Skeletal muscle tissue (tissue), 4 donors: ENCODE results near the gene ARHGAP26. TPM values are rescaled to one million over a fixed set of nuclear protein-coding genes. Genes with fewer than 3 reads are reported as not detected.
A peak's percentile ranks its signal among the peaks of the same experiment; 100 is the strongest.

ENCODE experiments used
- H3K27ac ChIP-seq: one replicate; pipeline ENCODE4 v1.7.0; 2013; ENCODE audit warnings: mild to moderate bottlenecking, low read depth, low read length, inconsistent platforms
- H3K27me3 ChIP-seq, 3 donors: one replicate each; pipeline ENCODE4 v1.7.0; 2013; ENCODE audit warnings: low read length in 3 of 3; ENCODE audit not compliant: control insufficient read depth in 3 of 3, insufficient read depth in 3 of 3
- H3K36me3 ChIP-seq, 3 donors: one replicate each; pipeline ENCODE4 v1.7.0; 2013; ENCODE audit warnings: low read length in 3 of 3; ENCODE audit not compliant: control insufficient read depth in 3 of 3, insufficient read depth in 3 of 3
- H3K4me1 ChIP-seq, 3 donors: one replicate each; pipeline ENCODE4 v1.7.0; 2013; ENCODE audit warnings: low read length in 3 of 3, mild to moderate bottlenecking in 3 of 3; ENCODE audit not compliant: control insufficient read depth in 3 of 3, insufficient read depth in 3 of 3
- H3K4me3 ChIP-seq, 3 donors: one replicate each; pipeline ENCODE4 v1.7.0; 2013; ENCODE audit warnings: low read length in 3 of 3
- H3K9ac ChIP-seq, 3 donors: one replicate each; pipeline ENCODE4 v1.7.0; 2013; ENCODE audit warnings: low read length in 3 of 3, mild to moderate bottlenecking in 3 of 3, moderate library complexity in 2 of 3, low read depth in 1 of 3
- H3K9me3 ChIP-seq, 3 donors: one replicate each; pipeline ENCODE4 v1.7.0; 2013; ENCODE audit warnings: low read length in 3 of 3; ENCODE audit not compliant: control insufficient read depth in 3 of 3
- total RNA-seq: library from RNA; depleted of rRNA; stranded (reverse); fragments of >200 nt; gene quantifications from one replicate; pipeline ENCODE4 v1.2.3, GENCODE V29; 2014
- donor health status: Osteomylitis.

The ARHGAP26 gene
- total RNA-seq, 1 donor from 2014 or later, result 28.7 TPM

DNA sequence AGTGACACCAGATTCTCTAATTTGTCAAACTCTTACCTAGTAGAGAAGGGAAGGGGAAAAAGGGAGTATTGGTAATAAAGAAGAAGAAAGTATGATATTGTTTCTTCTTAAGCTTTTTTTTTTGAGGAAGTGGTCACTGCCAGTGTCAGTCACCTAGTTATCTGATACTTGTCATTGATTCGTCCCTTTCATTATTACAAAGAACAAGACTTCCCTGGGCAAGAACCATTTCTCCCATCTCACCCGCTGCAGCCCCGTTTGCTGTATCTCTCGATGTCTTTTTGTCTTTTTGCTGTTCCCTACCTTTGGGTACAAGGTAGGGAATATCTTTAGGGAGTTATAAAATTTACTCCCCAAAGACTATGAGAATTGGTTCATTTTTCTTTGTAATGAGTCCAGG, 249.0 kb downstream of the ARHGAP26 start:
- no peak overlapping the region for H3K9ac ChIP-seq
- H3K4me3 ChIP-seq, result no peak overlapping the region
- H3K36me3 ChIP-seq, result peaks cover 0 to 3% (median 0%) of the 10 kb centered on the region in 3 donors
- H3K9me3 ChIP-seq, result no peaks in the 10 kb centered on the region
- H3K27ac ChIP-seq, result no peak overlapping the region
- no peaks in the 10 kb centered on the region for H3K27me3 ChIP-seq
- peaks cover 16 to 18% (median 18%) of the 10 kb centered on the region in 3 donors for H3K4me1 ChIP-seq

DNA sequence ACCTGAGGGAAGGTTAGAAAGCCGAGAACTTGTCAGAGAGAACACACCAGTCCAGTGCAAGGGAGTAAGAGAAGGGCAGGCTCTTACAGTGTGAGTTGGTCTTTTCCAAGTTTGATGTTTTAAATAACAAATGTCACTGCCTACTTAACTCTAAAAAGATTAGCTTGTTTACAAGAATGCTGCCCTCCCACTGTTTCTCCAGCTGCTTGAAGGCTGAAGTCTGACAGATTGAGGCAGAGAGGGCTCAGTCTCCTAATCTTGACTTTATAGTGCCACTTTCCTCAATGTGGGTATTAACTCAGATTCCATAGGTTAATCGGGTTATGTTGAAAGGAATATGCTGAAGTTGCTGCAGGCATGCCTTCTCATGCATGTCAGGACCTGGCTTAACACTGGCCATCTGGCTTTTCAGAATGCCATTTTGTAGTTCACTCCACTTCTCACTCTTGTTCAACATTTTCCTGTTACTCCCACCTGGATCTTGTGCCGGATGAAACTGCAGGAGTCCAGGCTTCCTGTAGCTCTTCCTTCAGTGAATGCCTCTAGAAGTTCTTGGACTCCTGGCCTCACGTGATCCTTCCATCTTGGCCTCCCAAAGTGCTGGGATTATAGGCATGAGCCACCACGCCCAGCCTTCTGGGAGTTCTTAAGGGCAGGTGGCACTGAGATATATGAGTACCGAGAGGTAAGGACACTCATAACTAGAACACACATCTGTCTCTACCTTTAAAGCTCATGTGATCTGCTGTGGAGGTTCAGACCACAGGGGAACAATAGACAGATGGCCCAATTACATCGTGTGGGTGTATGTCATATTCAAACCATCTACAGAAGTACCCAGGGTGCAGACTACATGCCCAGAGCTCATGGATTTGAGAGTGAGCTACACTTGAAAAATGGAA, 249.7 kb downstream of the ARHGAP26 start:
- no peak overlapping the region for H3K4me3 ChIP-seq
- no peaks in the 10 kb centered on the region for H3K9me3 ChIP-seq
- peaks cover 0 to 3% (median 0%) of the 10 kb centered on the region in 3 donors for H3K36me3 ChIP-seq
- no peak overlapping the region for H3K27ac ChIP-seq
- H3K9ac ChIP-seq, result no peak overlapping the region
- peaks cover 23 to 25% (median 23%) of the 10 kb centered on the region in 3 donors for H3K4me1 ChIP-seq
- H3K27me3 ChIP-seq, result no peaks in the 10 kb centered on the region

DNA sequence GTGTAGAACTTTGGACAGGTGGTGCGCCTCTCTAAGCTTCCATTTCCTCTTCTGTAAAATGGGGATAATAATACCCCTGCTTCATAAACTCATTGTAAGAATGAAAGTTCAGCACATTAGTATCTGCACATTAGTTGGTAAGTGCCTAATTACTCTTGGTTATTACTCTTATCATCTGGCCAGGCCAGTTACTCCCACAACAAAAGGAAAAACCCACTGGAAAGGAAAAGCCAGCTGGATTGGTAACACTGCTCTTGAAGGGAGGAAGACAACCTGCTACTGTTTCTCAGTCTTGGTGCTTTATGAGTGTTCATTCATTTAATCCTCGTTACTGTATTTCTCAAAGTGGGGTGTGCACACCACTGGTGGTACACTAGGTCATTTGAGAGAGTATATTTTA, 251.4 kb downstream of the ARHGAP26 start:
- H3K27ac ChIP-seq, result no peak overlapping the region
- H3K4me1 ChIP-seq, result peaks cover 32 to 42% (median 38%) of the 10 kb centered on the region in 3 donors
- no peak overlapping the region for H3K9ac ChIP-seq
- H3K27me3 ChIP-seq, result no peaks in the 10 kb centered on the region
- H3K4me3 ChIP-seq, result no peak overlapping the region
- peaks cover 0 to 3% (median 0%) of the 10 kb centered on the region in 3 donors for H3K36me3 ChIP-seq
- no peaks in the 10 kb centered on the region for H3K9me3 ChIP-seq

- Histone ChIP-seq H3K9me3 (no peaks in the 10 kb centered on the region), H3K9ac (peak overlapping the region; percentile 75 to 88 (median 77)), H3K27me3 (no peaks in the 10 kb centered on the region), H3K36me3 (peaks cover 0 to 3% (median 0%) of the 10 kb centered on the region in 3 donors), H3K4me3 (peak overlapping the region; percentile 29 to 55 (median 44)), H3K4me1 (peaks cover 32 to 42% (median 38%) of the 10 kb centered on the region in 3 donors), H3K27ac (peak overlapping the region; percentile 96)
Measured at GRCh38 chr5:143023411-143024096, 253.4 kb downstream of the ARHGAP26 start.

DNA sequence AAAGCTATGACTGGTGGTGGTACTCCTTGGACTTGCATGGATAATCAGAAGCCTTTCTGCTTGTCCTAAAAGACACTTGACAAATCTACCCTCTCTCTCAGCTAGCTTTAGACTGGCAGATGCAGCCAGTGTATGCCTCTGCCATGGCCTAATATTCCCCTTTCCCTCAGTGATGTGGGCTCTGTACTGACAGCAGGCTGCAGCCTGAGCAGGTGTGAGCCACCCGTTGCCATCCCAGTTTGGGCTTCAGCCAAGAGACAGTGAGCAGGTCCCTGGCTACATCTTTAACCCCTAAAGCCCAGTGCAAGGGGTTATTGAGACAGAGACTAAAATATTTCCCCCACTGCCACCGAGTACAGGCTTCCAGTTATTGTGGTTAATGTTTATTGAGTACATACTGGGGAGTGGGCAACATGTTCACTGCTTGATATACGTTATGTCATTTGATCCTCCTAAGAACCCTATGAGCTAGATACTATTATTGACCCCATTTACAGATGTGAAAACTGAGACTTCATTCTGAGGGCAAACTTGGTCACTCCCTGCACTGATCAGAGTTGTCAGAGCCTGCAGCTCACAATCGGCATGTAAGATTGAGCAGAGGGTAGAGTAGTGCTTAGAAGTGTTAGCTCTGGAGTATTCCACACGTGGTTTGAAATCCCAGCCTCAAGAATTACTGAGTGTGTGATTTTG, 254.2 kb downstream of the ARHGAP26 start:
- Histone ChIP-seq H3K27ac (peak overlapping the region; percentile 96), H3K4me1 (peaks cover 32 to 42% (median 38%) of the 10 kb centered on the region in 3 donors), H3K36me3 (peaks cover 0 to 3% (median 0%) of the 10 kb centered on the region in 3 donors), H3K4me3 (peak overlapping the region in 2 of 3 donors; percentile 29 to 55), H3K9me3 (no peaks in the 10 kb centered on the region), H3K27me3 (no peaks in the 10 kb centered on the region), H3K9ac (peak overlapping the region; percentile 75 to 88 (median 77))

DNA sequence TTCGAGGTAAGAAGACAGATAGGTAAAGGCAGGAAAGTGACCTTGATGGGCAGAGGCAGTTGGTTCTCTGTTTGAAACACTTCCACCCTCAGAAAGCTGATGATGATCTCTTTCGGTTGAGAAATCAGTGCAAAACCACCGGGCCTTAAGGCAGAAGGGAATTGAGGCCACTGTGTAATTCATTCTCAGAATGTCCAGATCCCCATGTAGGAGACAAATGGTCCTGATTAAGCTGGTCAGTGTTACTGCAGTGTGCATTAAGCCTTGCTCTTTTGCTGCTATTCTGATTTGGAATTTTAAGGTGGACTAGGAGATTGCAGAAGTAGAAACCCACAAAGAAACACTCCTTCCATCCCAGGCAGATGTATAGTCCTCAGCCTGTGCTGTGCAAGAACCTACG, 255.2 kb downstream of the ARHGAP26 start:
- Histone ChIP-seq H3K4me1 (peaks cover 32 to 42% (median 38%) of the 10 kb centered on the region in 3 donors), H3K9ac (peak overlapping the region; percentile 26 to 63 (median 46)), H3K36me3 (no peaks in the 10 kb centered on the region), H3K4me3 (no peak overlapping the region), H3K9me3 (no peaks in the 10 kb centered on the region), H3K27me3 (no peaks in the 10 kb centered on the region), H3K27ac (peak overlapping the region; percentile 96)

DNA sequence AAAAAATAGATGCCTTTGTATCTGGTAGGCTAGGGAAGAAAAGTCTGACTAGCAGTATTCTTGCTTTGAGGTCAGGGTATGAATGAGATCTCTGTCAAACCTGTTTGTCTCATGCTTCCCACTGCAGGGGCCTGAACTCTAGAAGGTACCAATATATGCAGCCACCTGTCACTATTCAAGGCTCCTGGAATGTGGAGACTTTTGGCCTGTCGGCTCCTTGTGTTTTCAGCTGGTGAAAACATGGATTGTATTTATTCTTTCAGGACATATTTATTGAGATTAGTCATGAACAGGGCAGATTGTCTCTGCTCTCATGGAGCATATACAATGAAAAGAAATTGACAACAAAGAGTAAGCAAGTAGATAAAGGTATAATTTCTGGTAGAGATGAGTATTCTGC, 255.8 kb downstream of the ARHGAP26 start:
- peak overlapping the region; percentile 96 for H3K27ac ChIP-seq
- H3K9ac ChIP-seq, result peak overlapping the region in 2 of 3 donors; percentile 26 to 46
- H3K4me1 ChIP-seq, result peaks cover 32 to 44% (median 39%) of the 10 kb centered on the region in 3 donors
- no peaks in the 10 kb centered on the region for H3K9me3 ChIP-seq
- no peak overlapping the region for H3K4me3 ChIP-seq
- no peaks in the 10 kb centered on the region for H3K27me3 ChIP-seq
- H3K36me3 ChIP-seq, result no peaks in the 10 kb centered on the region

DNA sequence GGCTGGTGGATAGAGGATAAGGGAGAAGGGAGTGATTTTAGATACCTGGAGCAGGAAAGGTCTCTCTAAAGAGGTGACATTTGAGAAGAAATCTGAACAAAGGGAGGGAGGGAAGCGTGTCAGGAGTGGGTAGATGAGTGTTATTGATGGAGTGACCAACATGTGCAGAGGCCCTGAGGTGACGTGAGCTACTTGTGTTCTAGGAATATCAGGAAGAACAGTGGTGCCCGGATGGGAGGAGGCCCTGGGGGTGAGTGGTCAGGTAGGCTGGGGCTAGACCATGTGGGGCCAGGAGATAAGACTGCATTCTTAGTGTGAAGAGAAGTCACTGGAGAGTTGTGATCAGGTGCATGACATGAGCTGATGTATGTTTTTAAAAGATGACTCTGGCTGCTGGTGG, 256.2 kb downstream of the ARHGAP26 start:
- Histone ChIP-seq H3K4me1 (peaks cover 36 to 48% (median 40%) of the 10 kb centered on the region in 3 donors), H3K27ac (peak overlapping the region; percentile 96), H3K9me3 (no peaks in the 10 kb centered on the region), H3K27me3 (no peaks in the 10 kb centered on the region), H3K9ac (peak overlapping the region in 2 of 3 donors; percentile 17 to 26), H3K36me3 (no peaks in the 10 kb centered on the region), H3K4me3 (no peak overlapping the region)

DNA sequence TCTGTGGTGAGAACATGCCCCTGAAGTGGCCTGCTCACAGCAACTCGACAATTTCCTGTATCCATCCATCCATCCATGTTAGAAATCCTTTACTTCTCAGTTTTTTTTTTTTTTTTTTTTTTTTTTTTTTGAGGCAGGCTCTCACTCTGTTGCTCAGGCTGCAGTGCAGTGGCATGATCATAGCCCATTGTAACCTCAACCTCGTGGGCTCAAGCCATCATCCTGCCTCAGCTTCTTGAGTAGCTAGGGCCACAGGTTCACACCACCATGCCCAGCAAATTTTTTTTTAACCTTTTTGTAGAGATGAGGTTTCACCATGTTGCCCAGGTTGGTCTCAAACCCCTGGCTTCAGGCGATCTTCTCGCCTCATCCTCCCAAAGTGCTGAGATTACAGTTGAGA, 259.1 kb downstream of the ARHGAP26 start:
- no peaks in the 10 kb centered on the region for H3K27me3 ChIP-seq
- H3K4me3 ChIP-seq, result no peak overlapping the region
- H3K9ac ChIP-seq, result no peak overlapping the region
- peaks cover 37 to 48% (median 41%) of the 10 kb centered on the region in 3 donors for H3K4me1 ChIP-seq
- no peaks in the 10 kb centered on the region for H3K36me3 ChIP-seq
- no peak overlapping the region for H3K27ac ChIP-seq
- H3K9me3 ChIP-seq, result no peaks in the 10 kb centered on the region
